GM12865 (cell line): ENCODE measurements around the gene ZNF48.
A peak's percentile ranks its signal among the peaks of the same experiment; 100 is the strongest.

Experiments
- DNase-seq: peaks from one replicate; pipeline ENCODE4 v3.0.0; 2010; ENCODE audit warnings: low read depth
- H3K4me3 ChIP-seq: 2 replicates; pipeline ENCODE4 v1.5.1; 2011; ENCODE audit warnings: mild to moderate bottlenecking, low read depth, low read length, control low read depth
- CTCF ChIP-seq: IDR thresholded peaks from 2 replicates; pipeline ENCODE4 v1.5.1; 2011; ENCODE audit warnings: low read length, control low read depth, low read depth, inconsistent platforms; ENCODE audit not compliant: insufficient read depth; ENCODE audit errors: missing control alignments

The ZNF48 gene

GRCh38 chr16:30351586-30352419 lies 43.4 kb upstream of the ZNF48 start:
- no peak overlapping the region for H3K4me3 ChIP-seq
- DNase-seq = no peak
- no peak for TF ChIP-seq CTCF

- DNase-seq = no peak
- no peak for TF ChIP-seq CTCF
- H3K4me3 ChIP-seq = no peak overlapping the region
Measured at GRCh38 chr16:30352488-30353401, 42.5 kb upstream of the ZNF48 start.

GRCh38 chr16:30353438-30354129 lies 41.6 kb upstream of the ZNF48 start:
- no peak for DNase-seq
- H3K4me3 ChIP-seq = no peak overlapping the region
- TF ChIP-seq CTCF = no peak

DNA sequence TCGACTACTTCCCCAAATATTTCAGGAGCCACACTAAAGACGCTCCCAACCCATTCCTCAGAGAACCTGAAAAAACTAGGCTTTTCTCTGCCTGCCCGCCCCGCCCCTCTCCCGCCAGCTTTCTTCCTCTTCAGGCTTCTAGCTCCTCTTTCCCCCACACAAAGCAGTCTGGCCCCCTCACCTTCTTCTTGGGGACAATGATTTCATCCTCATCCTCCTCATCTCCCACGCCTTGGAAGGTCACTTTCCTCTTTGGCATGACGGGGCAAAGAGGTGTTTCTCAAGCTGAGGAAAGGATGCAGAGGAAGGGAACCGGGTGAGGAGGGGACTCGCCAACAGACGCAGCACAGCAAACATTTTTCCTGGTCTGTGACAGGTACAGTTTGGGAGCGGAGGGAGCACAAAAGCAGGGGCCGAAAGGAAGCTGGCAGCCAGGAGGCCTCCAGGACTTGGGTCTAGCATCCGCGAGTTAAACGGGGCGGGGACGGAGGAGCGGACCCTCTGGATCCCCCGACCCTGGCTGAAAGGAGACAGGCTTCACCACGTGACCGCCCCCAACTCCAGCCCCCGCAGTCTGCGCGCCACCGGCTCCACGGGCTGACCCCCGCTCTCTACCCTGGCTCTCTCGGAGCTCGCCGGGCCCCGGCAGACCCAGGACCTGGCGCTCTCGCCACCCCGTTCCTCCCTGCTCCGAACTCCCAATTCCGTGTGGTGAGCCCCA lies 40.6 kb upstream of the ZNF48 start:
- no peak for TF ChIP-seq CTCF
- DNase-seq = no peak
- peak overlapping the region; percentile 96 for H3K4me3 ChIP-seq

GRCh38 chr16:30355144-30355953 lies 39.9 kb upstream of the ZNF48 start, which contains the start of gene CD2BP2:
Gene CD2BP2, minus strand, starts transcription at chr16:30355308. Its CDS starts 627 bp downstream, at chr16:30354681.
- TF ChIP-seq CTCF = no peak
- H3K4me3 ChIP-seq = peak within 1 kb of the TSS; percentile 96
- peak; percentile 98 for DNase-seq

DNA sequence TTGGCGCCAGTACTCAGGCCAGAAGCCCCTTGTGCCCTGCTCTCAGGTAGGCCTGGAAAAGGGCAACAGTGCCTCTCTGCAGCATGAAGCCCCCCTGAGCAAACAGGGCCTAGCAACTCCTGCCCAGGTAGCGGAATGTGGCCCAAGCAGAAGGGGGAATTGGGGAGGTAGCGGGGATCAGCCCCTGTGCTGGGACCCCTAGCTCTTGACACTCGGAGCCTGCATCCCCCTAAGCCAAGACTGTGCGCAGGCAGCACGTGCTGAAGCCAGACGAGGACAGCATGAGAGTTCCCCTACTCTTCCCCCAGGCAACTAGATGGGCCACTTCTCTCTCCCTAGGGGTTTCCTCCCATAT lies 39.3 kb upstream of the ZNF48 start:
- peak overlapping the region; percentile 96 for H3K4me3 ChIP-seq
- TF ChIP-seq CTCF = no peak
- no peak for DNase-seq
